Neural cell (in vitro differentiated cells): Measurements from ENCODE around the gene HIPK1.

Source experiments
- CTCF ChIP-seq: fragments of 450-650 bp; IDR thresholded peaks from 2 replicates; pipeline ENCODE4 v1.5.1; 2014; ENCODE audit warnings: antibody characterized with exemption, mild to moderate bottlenecking, moderate library complexity; ENCODE audit not compliant: poor library complexity, severe bottlenecking
- RAD21 ChIP-seq: fragments of 450-650 bp; conservative IDR thresholded peaks from 2 replicates; pipeline ENCODE4 v1.6.1; 2014; ENCODE audit warnings: antibody characterized with exemption, mild to moderate bottlenecking, moderate library complexity

GRCh38 chr1:113986802-113987201 lies 57.7 kb downstream of the HIPK1 start:
- TF ChIP-seq CTCF (no peak), RAD21 (no peak)
